GM23248 (cell line): Measurements from ENCODE around the gene WNT3A. TPM values are rescaled to one million over a fixed set of nuclear protein-coding genes. Genes with fewer than 3 reads are reported as not detected.

Source experiments
- DNase-seq: peaks from one replicate; pipeline ENCODE4 v3.0.0-alpha.2; 2015
- H2AFZ ChIP-seq: fragments of 200-600 bp; sonication (generic); 2 replicates; pipeline ENCODE4 v1.6.1; 2016; ENCODE audit warnings: antibody characterized with exemption
- H3F3A ChIP-seq: fragments of 200-600 bp; sonication (generic); 2 replicates; pipeline ENCODE4 v1.6.1; 2016; ENCODE audit warnings: mild to moderate bottlenecking, antibody characterized with exemption, mixed run types; ENCODE audit not compliant: insufficient read depth
- H3K27ac ChIP-seq: fragments of 200-600 bp; sonication (generic); 2 replicates; pipeline ENCODE4 v1.5.1; 2016; ENCODE audit warnings: mild to moderate bottlenecking
- H3K27me3 ChIP-seq: fragments of 200-600 bp; sonication (generic); replicated peaks from 2 replicates; pipeline ENCODE4 v1.6.1; 2016; ENCODE audit warnings: mild to moderate bottlenecking; ENCODE audit not compliant: insufficient read depth
- H3K36me3 ChIP-seq: fragments of 200-600 bp; sonication (generic); 2 replicates; pipeline ENCODE4 v1.6.1; 2016; ENCODE audit warnings: low read depth, mild to moderate bottlenecking
- H3K4me1 ChIP-seq: fragments of 200-600 bp; sonication (generic); 2 replicates; pipeline ENCODE4 v1.6.1; 2016; ENCODE audit warnings: mild to moderate bottlenecking; ENCODE audit not compliant: insufficient read depth
- H3K4me2 ChIP-seq: fragments of 200-600 bp; sonication (generic); one replicate; pipeline ENCODE4 v1.6.1; 2016; ENCODE audit warnings: mild to moderate bottlenecking; ENCODE audit not compliant: unreplicated experiment
- H3K4me3 ChIP-seq: fragments of 200-600 bp; sonication (generic); 2 replicates; pipeline ENCODE4 v1.5.1; 2016; ENCODE audit warnings: mild to moderate bottlenecking
- H3K79me2 ChIP-seq: fragments of 200-600 bp; sonication (generic); 2 replicates; pipeline ENCODE4 v1.6.1; 2016; ENCODE audit warnings: mild to moderate bottlenecking; ENCODE audit not compliant: insufficient read depth
- H3K9ac ChIP-seq: fragments of 200-600 bp; sonication (generic); 2 replicates; pipeline ENCODE4 v1.6.1; 2016; ENCODE audit warnings: mild to moderate bottlenecking
- H3K9me2 ChIP-seq: fragments of 200-600 bp; sonication (generic); 2 replicates; pipeline ENCODE4 v1.6.1; 2016; ENCODE audit warnings: mixed run types, mild to moderate bottlenecking, moderate library complexity; ENCODE audit not compliant: insufficient read depth
- H3K9me3 ChIP-seq: fragments of 200-600 bp; sonication (generic); one replicate; pipeline ENCODE4 v1.6.1; 2017; ENCODE audit warnings: low read depth
- H4K20me1 ChIP-seq: fragments of 200-600 bp; sonication (generic); 2 replicates; pipeline ENCODE4 v1.6.0; 2016; ENCODE audit not compliant: insufficient read depth
- EZH2 ChIP-seq: fragments of 200-600 bp; sonication (generic); IDR thresholded peaks from 2 replicates; pipeline ENCODE4 v1.6.1; 2018; ENCODE audit warnings: antibody characterized with exemption, mild to moderate bottlenecking; ENCODE audit not compliant: insufficient read depth, poor library complexity, severe bottlenecking
- EZH2phosphoT487 ChIP-seq: fragments of 200-600 bp; sonication (generic); IDR thresholded peaks from 2 replicates; pipeline ENCODE4 v1.6.1; 2018; ENCODE audit warnings: antibody characterized with exemption, moderate library complexity, mild to moderate bottlenecking, low read depth; ENCODE audit not compliant: insufficient read depth
- WGBS, 2 experiments: methylation state at CpG; one replicate each; pipeline ENCODE4 v1.1.6; 2015 to 2017; ENCODE audit warnings: low lambda C conversion rate in 2 of 2, low coverage in 1 of 2; ENCODE audit errors: missing lambda C conversion rate in 2 of 2; 5-methylcytosine and 5-hydroxymethylcytosine counted together
- in situ Hi-C: fragments of 300-500 bp; cut with MboI; formaldehyde crosslinking; loops from 2 replicates; pipeline ENCODE4 v1.15.0; 2020
- polyA plus RNA-seq: library from polyadenylated mRNA; unstranded; fragments of >200 nt; fragmentation: Nextera tagmentation; extraction: Ambion mirVana; gene quantifications from 2 replicates; pipeline ENCODE4 v1.2.1, GENCODE V29; 2016
- total RNA-seq: library from RNA; depleted of rRNA; stranded (reverse); fragments of >200 nt; shearing (Covaris generic); gene quantifications from 2 replicates; pipeline ENCODE4 v1.2.3, GENCODE V29; 2014

Gene WNT3A
- total and polyA plus RNA-seq, 2 experiments from 2014 or later: not detected

GRCh38 chr1:228092342-228093049, 85.7 kb downstream of the WNT3A start:
- no peak overlapping the region for H3K9ac ChIP-seq
- peaks cover 5% of the 10 kb centered on the region; the same call in 1 of the 2 replicates for H3K36me3 ChIP-seq
- peaks cover 100% of the 10 kb centered on the region for H3K79me2 ChIP-seq
- no peaks in the 10 kb centered on the region for H3K9me3 ChIP-seq
- no peaks in the 10 kb centered on the region for H3K9me2 ChIP-seq
- in situ Hi-C loops: no loop called here
- no peak overlapping the region for H3K4me3 ChIP-seq
- peaks cover 78% of the 10 kb centered on the region for H4K20me1 ChIP-seq
- H3K27me3 ChIP-seq: no peaks in the 10 kb centered on the region
- no peak overlapping the region for H3K4me2 ChIP-seq
- peaks cover 56% of the 10 kb centered on the region for H3K4me1 ChIP-seq
- DNase-seq: no peak
- TF ChIP-seq EZH2phosphoT487: no peak
- H2AFZ ChIP-seq: no peak overlapping the region
- H3F3A ChIP-seq: peaks cover 38% of the 10 kb centered on the region
- no peak overlapping the region; the same call in 1 of the 2 replicates for H3K27ac ChIP-seq
- 81 to 84% methylated on average over 11 of the region's 11 CpGs for WGBS, 2 experiments

- DNase-seq: no peak
- Histone ChIP-seq H3K9me2 (no peaks in the 10 kb centered on the region), H3K27me3 (no peaks in the 10 kb centered on the region), H3F3A (peaks cover 36% of the 10 kb centered on the region), H3K9me3 (no peaks in the 10 kb centered on the region), H3K27ac (no peak overlapping the region), H3K4me1 (peaks cover 50% of the 10 kb centered on the region), H3K9ac (no peak overlapping the region), H4K20me1 (peaks cover 78% of the 10 kb centered on the region), H3K4me3 (no peak overlapping the region), H3K79me2 (peaks cover 100% of the 10 kb centered on the region), H3K4me2 (no peak overlapping the region), H2AFZ (no peak overlapping the region), H3K36me3 (peaks cover 12% of the 10 kb centered on the region; the same call in 1 of the 2 replicates)
- TF ChIP-seq EZH2phosphoT487 (no peak), EZH2 (no peak)
- WGBS, 2 experiments: 94 to 95% methylated on average over 20 of the region's 20 CpGs
- in situ Hi-C loops: no loop called here
Measured at GRCh38 chr1:228093050-228093906, 86.5 kb downstream of the WNT3A start.

GRCh38 chr1:228094432-228095016, 87.7 kb downstream of the WNT3A start:
- Histone ChIP-seq H3K9ac (no peak overlapping the region), H3F3A (peaks cover 37% of the 10 kb centered on the region), H3K27ac (no peak overlapping the region), H2AFZ (no peak overlapping the region), H3K79me2 (peaks cover 100% of the 10 kb centered on the region), H3K9me3 (no peaks in the 10 kb centered on the region), H3K36me3 (peaks cover 19% of the 10 kb centered on the region; the same call in 1 of the 2 replicates), H3K4me2 (no peak overlapping the region), H3K4me3 (no peak overlapping the region), H4K20me1 (peaks cover 70% of the 10 kb centered on the region), H3K9me2 (no peaks in the 10 kb centered on the region), H3K4me1 (peaks cover 38% of the 10 kb centered on the region), H3K27me3 (no peaks in the 10 kb centered on the region)
- no peak for DNase-seq
- in situ Hi-C loops: no loop called here
- TF ChIP-seq EZH2 (no peak), EZH2phosphoT487 (no peak)
- 94 to 96% methylated on average over 13 of the region's 13 CpGs for WGBS, 2 experiments

GRCh38 chr1:228095161-228095560, 88.4 kb downstream of the WNT3A start:
- DNase-seq: no peak
- H3K27ac ChIP-seq: peak overlapping the region; percentile 36; the same call in 1 of the 2 replicates
- in situ Hi-C loops: no loop called here
- TF ChIP-seq EZH2phosphoT487: no peak
- TF ChIP-seq EZH2: no peak
- H3F3A ChIP-seq: peaks cover 40% of the 10 kb centered on the region
- H3K9ac ChIP-seq: no peak overlapping the region
- no peaks in the 10 kb centered on the region for H3K9me3 ChIP-seq
- no peak overlapping the region for H2AFZ ChIP-seq
- H3K79me2 ChIP-seq: peaks cover 100% of the 10 kb centered on the region
- H3K4me2 ChIP-seq: no peak overlapping the region
- H3K4me1 ChIP-seq: peaks cover 31% of the 10 kb centered on the region
- no peaks in the 10 kb centered on the region for H3K9me2 ChIP-seq
- H4K20me1 ChIP-seq: peaks cover 64% of the 10 kb centered on the region
- WGBS, 2 experiments: 100% methylated on average over 4 of the region's 4 CpGs
- H3K36me3 ChIP-seq: peaks cover 20% of the 10 kb centered on the region; the same call in 1 of the 2 replicates
- no peak overlapping the region for H3K4me3 ChIP-seq
- no peaks in the 10 kb centered on the region for H3K27me3 ChIP-seq
